Heart right ventricle (tissue), 16 donors: ENCODE measurements around the gene KANK2. TPM values are rescaled to one million over a fixed set of nuclear protein-coding genes. Genes with fewer than 3 reads are reported as not detected.
"Not testable (repeated sequence)": the region's sequence is repeated elsewhere in the genome, so short reads cannot be mapped to it uniquely, and the experiment has no call there.

Experiments used
- ATAC-seq, 8 donors: fragments of 200-7000 bp; cut with Tn5 transposase; one replicate each; pipeline ENCODE4 v1.9.1; 2020; ENCODE audit warnings: mild to moderate bottlenecking in 8 of 8, moderate library complexity in 8 of 8, moderate number of reproducible peaks in 1 of 8
- DNase-seq, 2 donors: peaks; one replicate each; pipeline ENCODE4 v3.0.0-alpha.2; 2020
- H3K27ac ChIP-seq, 10 donors: fragments of 200-600 bp; sonication (generic) in 2 of 10; one replicate each; pipeline versions ENCODE4 v1.5.0 to v1.8.0; 2020 to 2022; ENCODE audit warnings: mild to moderate bottlenecking in 3 of 10
- H3K27me3 ChIP-seq, 7 donors: fragments of 200-600 bp; one replicate each; pipeline ENCODE4 v1.8.0; 2021 to 2022; ENCODE audit warnings: mild to moderate bottlenecking in 2 of 7
- H3K36me3 ChIP-seq, 9 donors: fragments of 200-600 bp; sonication (generic) in 1 of 9; one replicate each; pipeline versions ENCODE4 v1.5.0 to v1.8.0; 2020 to 2022; ENCODE audit warnings: mild to moderate bottlenecking in 2 of 9
- H3K4me1 ChIP-seq, 9 donors: fragments of 200-600 bp; sonication (generic) in 1 of 9; one replicate each; pipeline versions ENCODE4 v1.5.0 to v1.8.0; 2020 to 2022; ENCODE audit warnings: mild to moderate bottlenecking in 4 of 9
- H3K4me3 ChIP-seq, 10 donors: fragments of 200-600 bp; sonication (generic) in 2 of 10; one replicate each; pipeline versions ENCODE4 v1.5.0 to v1.8.0; 2020 to 2022; ENCODE audit warnings: mild to moderate bottlenecking in 7 of 10, moderate library complexity in 2 of 10
- H3K9me3 ChIP-seq, 11 donors: fragments of 200-600 bp in 10 of 11; sonication (generic) in 2 of 11; one replicate each; pipeline versions ENCODE4 v1.5.0 to v1.8.0; 2013 to 2022; ENCODE audit warnings: mild to moderate bottlenecking in 2 of 11, control low read depth in 1 of 11, moderate library complexity in 1 of 11
- WGBS, 2 donors: extraction: QIAGEN DNeasy Blood & Tissue Kit; methylation state at CpG; one replicate each; pipeline ENCODE4 v1.1.7; 2013; ENCODE audit warnings: inconsistent platforms in 1 of 2; 5-methylcytosine and 5-hydroxymethylcytosine counted together
- intact Hi-C, 10 donors: fragments of 100-400 bp; cut with DNase I; formaldehyde crosslinking; loops; one replicate each; pipeline versions ENCODE4 v1.11.1 to v1.14.2; 2022
- polyA plus RNA-seq, 2 donors: library from polyadenylated mRNA; stranded (reverse); fragments of 200-250 nt; gene quantifications; one replicate each; pipeline ENCODE4 v1.2.3, GENCODE V29; 2013
- total RNA-seq, 10 donors: library from RNA; stranded (reverse); fragmentation: NEBNext Ultra II Directional in 3 of 10; extraction: Animal tissue kit (Norgen Biotek cat#: 25700) in 3 of 10; gene quantifications; one replicate each; pipeline versions ENCODE4 v1.2.1 to v1.2.4, GENCODE V29; 2021 to 2023
- TF ChIP-seq, protein P1 (sequence below), 9 donors: fragments of 200-600 bp; sonication (generic) in 2 of 9; IDR thresholded peaks; one replicate each; pipeline versions ENCODE4 v1.5.0 to v1.8.0; 2021 to 2022; ENCODE audit warnings: antibody characterized with exemption in 9 of 9, mild to moderate bottlenecking in 5 of 9, moderate library complexity in 1 of 9
- donor health status: Arrhythmogenic right ventricular cardiomyopathy.
- donor health status: ischemic (EF 13 %, LVEDD 7.1; RV severe dilation, severe dysfunction).
- donor health status: healthy with polysubstance abuse.
- donor health status: DM: no; HTN: yes; CAD: no.
- donor health status: DM: no; HTN: no; CAD: no.
- donor health status: ischemic (EF 25% LVEDD 6.9; RV normal size, moderate dysfunction).
- donor health status: ischemic (EF 25% LVEDD 5.7; RV mildly dilated, moderate dysfunction).
- donor health status: healthy.
- donor health status: DM: yes; HTN: yes; CAD: no.
- donor health status: Ischemic cardiomyopathy.
- donor health status: ischemic (EF 35%, LVEDD 5.7; RV mildly dilated, moderate dysfunction).
- donor health status: nonischemic (EF 11% LVEDD 7.7; RV severe dilation, severe dysfunction).
- donor health status: DM: yes; HTN: yes; CAD: no.
- donor health status: PGD.
- donor health status: ischemic (EF 29% LVEDD 5.4; RV normal size, mild dysfunction).
- donor health status: nonischemic (EF 23%, LVEDD 6.1; RV moderate dilation, normal function).

KANK2 gene
- total and polyA plus RNA-seq, 12 donors: 165 to 355 (median 298) TPM

DNA sequence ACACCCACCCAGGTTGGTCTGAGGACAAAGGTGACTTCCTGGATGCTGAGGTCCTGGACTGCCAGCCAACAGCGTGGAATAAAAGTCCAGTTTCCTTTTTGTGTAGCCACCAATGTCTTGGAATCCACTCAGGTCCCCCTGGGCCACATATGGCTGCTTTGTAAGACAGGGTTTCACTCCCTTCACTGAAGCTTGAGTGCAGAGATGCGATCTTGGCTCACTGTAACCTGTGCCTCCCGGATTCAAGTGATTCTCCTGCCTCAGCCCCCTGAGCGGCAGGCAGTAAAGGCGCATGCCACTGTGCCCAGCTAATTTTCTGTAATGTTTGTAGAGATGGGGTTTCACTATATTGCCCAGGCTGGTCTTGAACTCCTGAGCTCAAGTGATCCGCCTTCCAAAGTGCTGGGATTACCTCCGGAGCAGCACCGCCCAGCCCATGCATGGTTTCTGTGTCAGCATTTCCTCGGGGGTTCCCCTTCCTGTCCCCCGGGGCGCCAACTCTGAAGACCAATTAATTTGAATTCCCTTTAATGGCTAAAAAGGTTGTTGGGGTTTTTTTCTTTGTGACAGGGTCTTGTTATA, 17.5 kb downstream of the KANK2 start:
- peak in 7 of 8 donors; percentile 31 to 53 (median 42) for ATAC-seq
- Histone ChIP-seq H3K9me3 (peaks cover 0 to 5% (median 0%) of the 10 kb centered on the region in 11 donors), H3K36me3 (peaks cover 3 to 95% (median 48%) of the 10 kb centered on the region in 9 donors), H3K4me1 (peaks cover 8 to 43% (median 25%) of the 10 kb centered on the region in 9 donors), H3K27me3 (no peaks in the 10 kb centered on the region), H3K4me3 (peak overlapping the region in 1 of 10 donors; percentile 0), H3K27ac (peak overlapping the region in 9 of 10 donors; percentile 24 to 77 (median 57))
- WGBS, 2 donors: 48 to 57% methylated on average over 11 of the region's 11 CpGs
- TF ChIP-seq, protein P1, sequence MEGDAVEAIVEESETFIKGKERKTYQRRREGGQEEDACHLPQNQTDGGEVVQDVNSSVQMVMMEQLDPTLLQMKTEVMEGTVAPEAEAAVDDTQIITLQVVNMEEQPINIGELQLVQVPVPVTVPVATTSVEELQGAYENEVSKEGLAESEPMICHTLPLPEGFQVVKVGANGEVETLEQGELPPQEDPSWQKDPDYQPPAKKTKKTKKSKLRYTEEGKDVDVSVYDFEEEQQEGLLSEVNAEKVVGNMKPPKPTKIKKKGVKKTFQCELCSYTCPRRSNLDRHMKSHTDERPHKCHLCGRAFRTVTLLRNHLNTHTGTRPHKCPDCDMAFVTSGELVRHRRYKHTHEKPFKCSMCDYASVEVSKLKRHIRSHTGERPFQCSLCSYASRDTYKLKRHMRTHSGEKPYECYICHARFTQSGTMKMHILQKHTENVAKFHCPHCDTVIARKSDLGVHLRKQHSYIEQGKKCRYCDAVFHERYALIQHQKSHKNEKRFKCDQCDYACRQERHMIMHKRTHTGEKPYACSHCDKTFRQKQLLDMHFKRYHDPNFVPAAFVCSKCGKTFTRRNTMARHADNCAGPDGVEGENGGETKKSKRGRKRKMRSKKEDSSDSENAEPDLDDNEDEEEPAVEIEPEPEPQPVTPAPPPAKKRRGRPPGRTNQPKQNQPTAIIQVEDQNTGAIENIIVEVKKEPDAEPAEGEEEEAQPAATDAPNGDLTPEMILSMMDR (IDR thresholded peaks at IDR 0.05): no peak
- intact Hi-C loops: no loop called here
- no peak for DNase-seq

DNA sequence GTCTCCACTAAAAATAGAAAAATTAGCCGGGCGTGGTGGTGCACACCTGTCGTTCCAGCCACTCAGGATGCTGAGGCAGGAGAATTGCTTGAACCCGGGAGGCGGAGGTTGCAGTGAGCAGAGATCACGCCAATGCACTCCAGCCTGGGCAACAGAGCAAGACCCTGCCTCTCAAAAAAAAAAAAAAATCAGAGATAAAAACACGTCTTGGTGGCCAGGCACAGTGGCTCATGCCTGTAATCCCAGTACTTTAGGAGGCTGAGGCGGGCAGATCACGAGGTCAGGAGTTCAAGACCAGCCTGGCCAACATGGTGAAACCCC, 18.2 kb downstream of the KANK2 start:
- WGBS, 2 donors: 88 to 89% methylated on average over 9 of the region's 9 CpGs
- Histone ChIP-seq H3K36me3 (peaks cover 4 to 95% (median 55%) of the 10 kb centered on the region in 9 donors), H3K4me1 (peaks cover 8 to 36% (median 25%) of the 10 kb centered on the region in 9 donors), H3K27ac (peak overlapping the region in 8 of 10 donors; percentile 42 to 77 (median 58)), H3K4me3 (peak overlapping the region in 1 of 10 donors; percentile 0)
- H3K9me3 ChIP-seq, ATAC-seq, H3K27me3 ChIP-seq, DNase-seq, intact Hi-C loops: not testable (repeated sequence)

DNA sequence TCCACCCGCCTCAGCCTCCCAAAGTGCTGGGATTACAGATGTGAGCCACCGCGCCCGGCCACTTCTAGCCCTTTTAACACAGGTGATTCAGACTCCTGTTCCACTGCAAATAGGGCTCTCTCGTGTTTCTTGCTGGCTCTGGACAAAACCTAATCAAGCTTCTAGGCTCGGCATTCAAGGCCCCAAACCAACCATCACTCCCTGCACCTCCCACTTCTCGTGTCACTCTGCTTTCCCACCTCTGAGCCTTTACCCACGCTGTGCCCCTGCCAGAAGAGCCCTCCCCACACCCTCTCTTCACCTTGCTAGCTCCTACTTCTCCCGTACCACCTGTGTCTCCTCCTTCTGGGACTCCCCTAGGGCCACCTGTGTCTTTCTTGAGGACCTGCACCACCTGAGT, 19.8 kb downstream of the KANK2 start:
- Histone ChIP-seq H3K36me3 (peaks cover 7 to 95% (median 61%) of the 10 kb centered on the region in 9 donors), H3K27me3 (no peaks in the 10 kb centered on the region), H3K27ac (peak overlapping the region in 1 of 10 donors; percentile 14), H3K4me1 (peaks cover 8 to 34% (median 25%) of the 10 kb centered on the region in 9 donors), H3K4me3 (no peak overlapping the region), H3K9me3 (no peaks in the 10 kb centered on the region)
- DNase-seq (no peak), ATAC-seq (peak in 1 of 8 donors; percentile 32)
- WGBS, 2 donors: 93 to 94% methylated on average over 9 of the region's 9 CpGs
- intact Hi-C loops: no loop called here
- TF ChIP-seq, protein P1 (IDR thresholded peaks at IDR 0.05): no peak

DNA sequence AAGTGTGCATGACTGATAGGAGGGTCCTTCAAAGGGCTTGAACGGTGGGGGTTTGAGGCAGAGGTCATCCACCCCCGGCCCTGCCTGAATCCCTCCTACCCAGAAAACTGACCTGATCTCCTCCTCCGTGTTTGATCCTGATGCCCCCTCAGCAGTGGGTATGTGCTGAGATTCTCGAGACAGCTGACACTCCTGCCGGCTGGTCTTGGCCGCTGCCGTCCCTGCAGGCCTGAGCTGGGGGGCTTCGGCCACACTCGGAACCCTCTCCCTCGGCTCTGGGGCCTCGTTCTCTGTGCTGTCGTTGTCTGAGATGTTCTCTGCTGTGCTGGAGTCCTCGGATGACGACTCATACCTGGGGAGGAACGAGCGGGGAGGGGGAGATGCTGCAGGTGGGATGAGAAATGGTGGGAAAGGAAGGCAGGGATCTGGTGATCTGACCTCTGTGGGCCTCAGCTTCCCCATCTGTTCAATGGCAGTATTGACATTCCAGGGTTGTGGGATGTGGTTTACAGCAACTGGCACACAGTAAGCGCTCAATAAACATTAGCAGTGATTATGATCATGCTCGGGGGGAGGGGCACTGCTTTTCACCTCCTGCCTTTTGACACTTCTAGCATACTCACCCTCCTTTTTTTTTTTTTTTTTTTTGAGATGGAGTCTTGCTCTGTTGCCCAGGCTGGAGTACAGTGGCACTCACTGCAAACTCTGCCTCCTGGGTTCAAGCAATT, 20.7 kb downstream of the KANK2 start:
- Histone ChIP-seq H3K9me3 (no peaks in the 10 kb centered on the region), H3K27me3 (no peaks in the 10 kb centered on the region), H3K4me3 (no peak overlapping the region), H3K27ac (no peak overlapping the region), H3K4me1 (peaks cover 8 to 34% (median 25%) of the 10 kb centered on the region in 9 donors), H3K36me3 (peaks cover 7 to 95% (median 70%) of the 10 kb centered on the region in 9 donors)
- WGBS, 2 donors: 94 to 95% methylated on average over 18 of the region's 18 CpGs
- DNase-seq (no peak), ATAC-seq (no peak)
- TF ChIP-seq, protein P1 (IDR thresholded peaks at IDR 0.05): no peak
- intact Hi-C loops: no loop called here

DNA sequence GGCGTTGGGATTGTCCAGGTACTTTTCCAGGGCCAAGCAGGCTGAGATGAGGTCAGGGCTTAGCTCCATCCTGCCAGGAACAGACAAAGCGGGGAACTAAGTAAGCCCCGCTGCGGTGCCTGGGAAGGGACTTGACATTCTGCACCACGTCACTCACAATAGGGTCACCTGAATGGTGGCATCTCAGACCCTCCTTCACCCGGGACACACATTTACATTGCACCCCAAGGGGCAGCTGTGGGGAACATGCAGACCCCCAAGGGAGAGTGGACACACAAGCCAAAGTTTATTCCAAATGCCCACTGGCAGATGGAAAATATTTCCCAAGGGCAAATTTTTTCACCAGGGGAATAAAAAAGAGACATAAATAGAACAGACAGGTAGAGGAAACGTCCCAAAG, 21.4 kb downstream of the KANK2 start:
- no peaks in the 10 kb centered on the region for H3K27me3 ChIP-seq
- peaks cover 10 to 98% (median 75%) of the 10 kb centered on the region in 9 donors for H3K36me3 ChIP-seq
- TF ChIP-seq, protein P1 (IDR thresholded peaks at IDR 0.05): no peak
- no peaks in the 10 kb centered on the region for H3K9me3 ChIP-seq
- WGBS, 2 donors: 82 to 87% methylated on average over 7 of the region's 7 CpGs
- DNase-seq (no peak), ATAC-seq (no peak)
- H3K27ac ChIP-seq: no peak overlapping the region
- intact Hi-C loops: no loop called here
- peaks cover 8 to 30% (median 22%) of the 10 kb centered on the region in 9 donors for H3K4me1 ChIP-seq
- H3K4me3 ChIP-seq: no peak overlapping the region
